ENCODE results near the gene LPCAT1.

The LPCAT1 gene

DNA sequence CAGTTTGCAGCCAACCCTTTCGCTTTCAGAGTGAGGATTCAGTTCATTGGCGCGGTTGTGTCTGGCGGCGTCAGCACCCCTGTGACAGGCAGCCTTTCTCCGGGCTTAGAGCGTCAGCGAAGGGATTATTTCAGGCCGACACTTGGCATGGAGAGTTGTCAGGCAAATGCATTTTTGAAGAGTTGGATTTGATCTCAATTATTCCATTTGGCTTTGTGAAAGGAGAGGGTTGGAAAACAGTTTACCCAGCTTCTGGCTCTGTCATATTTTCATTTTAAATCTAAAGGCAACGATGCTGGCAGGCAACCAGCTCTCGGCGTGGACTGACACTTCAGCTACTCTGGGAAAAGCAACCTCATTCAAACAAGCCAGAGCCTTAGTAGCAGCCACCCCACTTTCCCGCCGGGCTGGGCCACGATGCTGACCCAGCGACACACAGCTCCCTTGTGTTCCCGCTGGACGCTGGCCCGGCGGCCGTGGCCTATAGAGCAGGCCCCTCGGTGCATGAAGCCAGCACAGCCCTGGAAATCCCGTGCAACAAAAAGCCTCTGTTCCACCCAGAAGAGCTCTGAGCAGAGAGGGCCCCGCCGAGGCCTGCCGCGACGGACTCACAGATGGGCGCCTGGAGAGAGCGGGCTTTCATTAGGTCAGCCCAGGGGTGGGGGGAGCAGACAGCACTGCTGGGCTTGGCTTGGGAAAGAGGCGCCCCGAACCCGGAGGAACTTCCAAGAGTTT, 28.9 kb upstream of the LPCAT1 start:
- no peak overlapping the region; the same call in 1 of the 2 replicates for H3K4me3 ChIP-seq (ENCODE audit: low read length)
- TF ChIP-seq CTCF (conservative IDR thresholded peaks at IDR 0.05; ENCODE audit: low read length), result no peak
- DNase-seq (ENCODE audit: low read depth), result peak; percentile 34

DNA sequence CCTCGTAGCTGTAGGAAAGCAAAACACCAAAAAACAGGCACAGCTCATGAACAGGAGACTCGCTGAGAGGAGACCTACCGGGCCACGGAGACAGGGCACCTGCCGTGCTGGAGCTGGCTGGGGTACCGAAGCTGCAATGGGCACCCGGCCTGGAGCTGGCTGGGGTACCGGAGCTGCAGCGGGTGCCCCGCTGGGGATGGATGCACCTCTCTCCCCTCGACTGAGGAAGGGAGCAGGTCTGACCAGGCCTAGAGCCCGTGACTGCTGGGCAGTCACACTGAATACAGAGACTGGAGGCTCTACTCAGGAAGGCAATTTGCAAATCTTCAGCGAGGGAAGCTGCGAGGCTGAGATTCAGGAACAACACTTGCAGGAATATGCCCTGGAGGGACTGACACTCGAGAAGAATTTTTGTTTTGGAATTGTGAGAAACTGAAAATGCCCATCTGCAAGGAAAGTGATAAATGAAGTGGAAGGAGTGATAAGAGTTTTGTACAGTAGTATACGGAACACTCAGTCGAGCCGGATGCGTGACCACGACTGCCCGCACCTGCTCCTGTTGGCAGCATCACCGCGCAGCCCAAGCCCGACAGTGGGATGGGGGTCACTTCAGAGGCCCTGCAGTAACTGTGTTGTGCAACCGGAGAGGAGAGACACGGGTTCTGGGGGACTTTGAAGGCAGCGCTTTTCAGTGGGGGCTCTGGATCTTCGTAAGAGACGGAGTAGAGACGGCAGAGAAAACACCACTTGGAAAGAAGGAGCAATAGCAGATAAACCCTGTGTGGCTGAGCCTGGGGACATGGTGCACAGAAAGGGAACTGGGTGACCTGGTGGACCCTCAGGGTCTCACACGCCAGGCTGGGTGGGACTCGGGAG, 27.9 kb upstream of the LPCAT1 start:
- H3K4me3 ChIP-seq (ENCODE audit: low read length), result no peak overlapping the region
- no peak for TF ChIP-seq CTCF (conservative IDR thresholded peaks at IDR 0.05; ENCODE audit: low read length)
- no peak for DNase-seq (ENCODE audit: low read depth)

DNA sequence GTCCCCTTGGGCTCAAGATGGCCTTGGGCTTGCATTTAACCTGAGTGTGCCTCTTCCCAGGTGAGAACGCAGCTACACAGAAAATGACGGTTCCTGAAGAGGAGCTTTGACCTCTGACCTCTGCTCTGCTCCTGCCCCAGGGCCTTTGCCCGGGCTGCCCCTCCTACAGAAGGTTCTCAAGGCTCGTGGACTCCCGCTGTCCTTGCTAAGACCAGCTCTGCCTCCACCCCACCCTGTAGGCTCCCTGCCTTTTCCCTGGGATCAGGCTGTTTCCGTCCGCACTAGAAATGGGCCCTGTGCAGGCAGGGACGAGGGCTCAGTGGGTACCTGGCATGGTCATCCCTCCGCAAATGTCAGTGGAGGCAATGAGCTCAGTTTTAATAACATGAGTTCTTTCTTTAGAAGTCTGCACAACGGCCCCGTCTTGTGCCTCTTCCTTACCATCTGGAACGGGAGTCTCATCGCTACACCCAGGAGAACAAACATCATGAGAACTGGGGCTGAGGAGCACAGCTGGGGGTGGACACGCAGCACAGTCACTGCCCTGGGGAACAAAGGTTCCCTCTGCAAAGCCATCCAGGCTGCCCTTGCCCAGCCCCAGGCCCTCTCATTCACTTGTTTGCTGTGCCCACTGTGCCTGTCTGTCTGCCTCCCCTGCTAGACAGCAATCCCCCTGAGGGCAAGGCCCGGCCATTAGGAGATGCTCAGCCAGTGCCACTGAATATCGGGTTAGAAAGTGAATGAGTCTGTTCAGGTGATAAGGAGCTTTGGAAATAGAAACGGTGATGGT, 26.7 kb upstream of the LPCAT1 start:
- TF ChIP-seq CTCF (conservative IDR thresholded peaks at IDR 0.05; ENCODE audit: low read length), result no peak
- no peak overlapping the region for H3K4me3 ChIP-seq (ENCODE audit: low read length)
- no peak for DNase-seq (ENCODE audit: low read depth)

DNA sequence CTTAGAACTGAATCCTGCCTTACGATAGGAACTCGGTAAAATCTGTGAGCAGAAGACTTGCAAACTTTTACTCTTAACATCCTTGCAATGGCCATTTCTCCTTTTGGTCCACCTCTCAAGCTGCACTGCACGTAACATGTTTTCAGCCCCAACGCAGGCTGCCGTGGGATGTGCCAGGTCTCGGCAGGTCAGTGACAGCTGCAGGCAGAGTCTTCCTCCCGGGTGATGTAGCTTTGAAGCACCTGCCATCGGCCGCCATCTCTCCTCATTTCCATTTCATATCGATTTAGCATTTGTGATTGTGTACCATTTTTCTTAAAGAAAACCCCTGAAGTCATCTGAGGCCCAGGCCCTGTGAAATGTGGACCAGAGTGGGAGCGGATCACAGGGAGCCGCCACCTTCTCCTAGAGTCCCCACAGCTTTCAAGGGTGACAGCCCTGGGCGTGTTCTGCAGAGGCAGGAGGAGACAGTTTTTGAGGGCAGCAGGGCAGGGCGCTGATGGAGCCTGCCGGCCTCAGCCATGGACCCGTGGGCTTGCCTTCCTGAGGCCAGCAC, 25.8 kb upstream of the LPCAT1 start:
- no peak overlapping the region for H3K4me3 ChIP-seq (ENCODE audit: low read length)
- TF ChIP-seq CTCF (conservative IDR thresholded peaks at IDR 0.05; ENCODE audit: low read length), result no peak
- no peak for DNase-seq (ENCODE audit: low read depth)

DNA sequence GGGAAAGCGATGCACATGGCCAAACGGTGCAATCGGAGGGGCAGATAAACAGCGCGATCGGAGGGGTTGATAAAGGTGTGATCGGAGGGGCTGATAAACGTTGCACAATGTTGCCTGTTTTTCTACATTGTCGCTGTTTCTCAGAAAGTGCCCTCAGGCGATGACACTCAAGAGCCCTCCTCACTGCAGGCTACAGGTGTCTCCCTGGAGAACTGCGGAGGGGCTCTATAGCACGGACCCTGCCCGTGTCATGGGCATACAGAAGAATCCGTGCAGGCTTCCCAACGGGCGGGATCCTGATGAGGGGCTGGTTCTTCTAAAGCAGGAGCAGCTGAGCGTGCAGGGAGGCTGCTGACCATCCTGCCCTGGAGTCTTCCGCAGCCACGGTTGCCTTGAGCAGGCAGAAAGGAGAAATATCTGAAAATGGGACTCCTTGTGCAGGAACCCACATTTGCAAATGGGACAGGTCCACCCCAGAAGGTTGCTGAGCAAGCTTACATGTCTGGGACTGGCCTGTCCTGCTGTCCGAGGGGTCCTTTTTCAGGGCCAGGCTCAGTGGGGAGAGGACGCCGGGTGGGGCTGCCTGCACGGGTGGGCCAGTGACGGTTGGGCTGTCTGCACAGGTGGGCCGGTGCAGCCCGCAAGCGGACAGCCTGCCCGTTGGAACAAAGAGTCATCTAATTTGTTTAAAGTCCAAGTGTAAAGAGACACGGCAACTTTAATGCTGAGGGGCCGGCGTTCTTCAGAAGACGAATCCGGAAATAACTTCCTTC, 25.1 kb upstream of the LPCAT1 start:
- DNase-seq (ENCODE audit: low read depth), result no peak
- TF ChIP-seq CTCF (conservative IDR thresholded peaks at IDR 0.05; ENCODE audit: low read length), result no peak
- no peak overlapping the region for H3K4me3 ChIP-seq (ENCODE audit: low read length)

DNA sequence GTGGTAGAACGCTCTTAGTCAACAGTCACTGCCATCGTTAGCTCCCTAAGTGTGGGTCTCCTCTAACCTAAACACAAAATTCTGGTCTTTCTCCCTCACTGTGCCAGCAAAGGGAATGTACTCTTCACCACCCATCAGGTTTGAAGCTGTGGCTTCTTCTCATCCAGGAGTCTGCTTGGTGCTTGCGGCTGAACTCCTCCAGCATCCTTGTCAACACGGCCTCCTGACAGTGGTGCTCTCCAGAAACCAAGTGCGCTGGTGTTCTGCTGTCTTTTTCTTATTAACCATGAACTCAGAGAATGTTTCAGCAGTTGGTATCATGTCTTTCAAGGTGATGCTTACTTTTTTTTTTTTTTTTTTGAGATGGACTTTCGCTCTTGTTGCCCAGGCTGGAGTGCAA, 23.9 kb upstream of the LPCAT1 start:
- no peak for TF ChIP-seq CTCF (conservative IDR thresholded peaks at IDR 0.05; ENCODE audit: low read length)
- DNase-seq (ENCODE audit: low read depth), result no peak
- no peak overlapping the region for H3K4me3 ChIP-seq (ENCODE audit: low read length)
